H1 (cell line): ENCODE data around the gene CST4. TPM values are rescaled to one million over a fixed set of nuclear protein-coding genes. Genes with fewer than 3 reads are reported as not detected.

Experiments used
- polyA plus RNA-seq, 7 experiments: library from polyadenylated mRNA; depleted of rRNA in 3 of 7; stranded (reverse) in 5 of 7; unstranded in 2 of 7; fragments of >200 nt in 5 of 7; fragments of 200-250 nt in 2 of 7; gene quantifications; 1 replicate in 5 of 7; 2 replicates in 1 of 7; 4 replicates in 1 of 7; pipeline versions ENCODE4 v1.2.1 to v1.2.3, GENCODE V29; 2011 to 2013; ENCODE audit warnings: missing spikeins in 2 of 7, mixed read lengths in 2 of 7
- small RNA-seq: library from polyadenylated mRNA; stranded (forward); fragments of <200 nt; extraction: miRNeasy Mini kit (QIAGEN cat#:217004); gene quantifications from one replicate; pipeline ENCODE3, GENCODE V24; 2013; ENCODE audit not compliant: insufficient read depth
- total RNA-seq: library from RNA; stranded (reverse); fragmentation: NEBNext Ultra II Directional; extraction: Animal tissue kit (Norgen Biotek cat#: 25700); gene quantifications from 2 replicates; pipeline ENCODE4 v1.2.1, GENCODE V29; 2021

CST4 gene
- total and polyA plus RNA-seq, 2 of the 8 experiments (the other 6 are each of a cell fraction or from before 2014, with no cell fraction given), result not detected

Small RNA genes within 50 kb of the gene (small RNA-seq; reads per million reads assigned to genes)
- not detected for gene CST2P1

Other genes starting within 250 kb of the CST4 start
- gene CSTL1, start 249.4 kb downstream of the CST4 start, total RNA-seq, result not detected in 2 replicates
- gene CSTL1, start 249.4 kb downstream of the CST4 start, polyA plus RNA-seq (2011; rRNA removed), result not detected in 2 replicates
- not detected in 2 replicates for gene CST11, start 236.2 kb downstream of the CST4 start, total RNA-seq
- gene CST11, start 236.2 kb downstream of the CST4 start, polyA plus RNA-seq (2011; rRNA removed), result 0.72 and 2.0 TPM in 2 replicates
- not detected in 2 replicates for gene CST8, start 197.9 kb downstream of the CST4 start, total RNA-seq
- gene CST8, start 197.9 kb downstream of the CST4 start, polyA plus RNA-seq (2011; rRNA removed), result not detected in 2 replicates
- not detected in 2 replicates for gene CST9L, start 120.6 kb downstream of the CST4 start, total RNA-seq
- not detected in 2 replicates for gene CST9L, start 120.6 kb downstream of the CST4 start, polyA plus RNA-seq (2011; rRNA removed)
- gene CST9, start 83.1 kb downstream of the CST4 start, total RNA-seq, result 0.19 TPM in 1 of 2 replicates, not detected in the other
- 0.05 and 0.08 TPM in 2 replicates for gene CST9, start 83.1 kb downstream of the CST4 start, polyA plus RNA-seq (2011; rRNA removed)
- gene CST3, start 51.1 kb downstream of the CST4 start, total RNA-seq, result 53.2 and 58.1 TPM in 2 replicates
- gene CST3, start 51.1 kb downstream of the CST4 start, polyA plus RNA-seq (2011; rRNA removed), result 184 and 185 TPM in 2 replicates
- gene CST1, start 61.9 kb upstream of the CST4 start, total RNA-seq, result 2.9 and 5.4 TPM in 2 replicates
- gene CST1, start 61.9 kb upstream of the CST4 start, polyA plus RNA-seq (2011; rRNA removed), result 2.3 TPM in 2 replicates
- gene CST2, start 137.7 kb upstream of the CST4 start, total RNA-seq, result not detected in 2 replicates
- gene CST2, start 137.7 kb upstream of the CST4 start, polyA plus RNA-seq (2011; rRNA removed), result not detected in 2 replicates
- gene CST5, start 190.7 kb upstream of the CST4 start, total RNA-seq, result not detected in 2 replicates
- not detected in 2 replicates for gene CST5, start 190.7 kb upstream of the CST4 start, polyA plus RNA-seq (2011; rRNA removed)